ENCODE results near the gene POLR3K. TPM values are rescaled to one million over a fixed set of nuclear protein-coding genes. Genes with fewer than 3 reads are reported as not detected.
"Not testable (repeated sequence)": the region's sequence is repeated elsewhere in the genome, so short reads cannot be mapped to it uniquely, and the experiment has no call there.

POLR3K gene
- total RNA-seq, 2 donors from 2014 or later, result 6.3 to 10.6 TPM

DNA sequence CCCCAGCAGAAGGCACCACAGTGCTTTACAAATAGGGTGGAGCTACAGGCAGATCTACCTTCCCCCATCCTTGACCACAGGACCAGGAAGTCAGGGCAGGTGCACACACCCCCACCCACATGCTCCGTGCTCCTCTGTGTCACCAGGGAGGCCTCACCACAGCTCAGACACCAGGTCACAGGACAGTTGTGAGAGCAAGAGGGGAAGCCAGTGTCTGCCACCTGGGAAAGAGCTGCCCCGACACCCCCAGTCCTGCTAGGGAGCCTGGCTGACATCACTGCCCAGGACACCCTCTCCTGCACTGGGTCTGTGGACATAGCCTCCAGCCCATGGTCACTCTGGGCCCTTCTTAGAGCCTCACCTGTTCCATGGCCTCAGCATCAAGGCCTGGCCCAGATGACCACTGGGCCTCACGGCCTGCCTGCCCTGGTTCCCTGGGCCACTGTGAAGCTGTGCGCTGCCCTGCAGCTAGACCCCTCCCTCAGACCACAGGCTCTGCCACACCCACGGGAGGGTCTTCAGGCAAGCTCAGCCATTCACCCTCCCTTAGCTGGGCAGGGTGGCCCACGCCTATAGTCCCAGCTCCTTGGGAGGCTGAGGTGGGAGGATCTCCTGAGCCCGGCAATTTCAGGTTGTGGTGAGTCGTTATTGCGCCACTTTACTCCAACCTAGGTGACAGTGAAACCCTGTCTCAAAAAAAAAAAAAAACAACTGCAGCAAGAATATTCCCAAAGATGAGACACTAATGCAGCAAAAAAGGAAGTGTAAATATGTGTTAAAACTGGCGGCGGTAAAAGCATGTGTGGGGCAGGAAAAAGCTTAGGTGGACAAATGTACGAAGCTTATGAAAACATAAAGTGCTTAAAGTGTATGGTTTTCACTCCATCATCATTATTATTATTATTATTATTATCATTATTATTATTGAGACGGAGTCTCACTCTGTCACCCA lies 14.2 kb downstream of the POLR3K start:
- H3K4me1 Mint-ChIP-seq, result peaks cover 38% of the 10 kb centered on the region
- no peaks in the 10 kb centered on the region for H3K9me3 ChIP-seq (ENCODE audit: control insufficient read depth, low read length, poor library complexity, severe bottlenecking)
- ATAC-seq (peak; percentile 93), DNase-seq (peak in 1 of 3 donors; percentile 17)
- H3K27ac Mint-ChIP-seq, result peak overlapping the region; percentile 77
- H3K4me3 Mint-ChIP-seq, result peak overlapping the region; percentile 56
- peaks cover 10% of the 10 kb centered on the region for H3K36me3 Mint-ChIP-seq (ENCODE audit: low read depth)
- no peaks in the 10 kb centered on the region for H3K27me3 Mint-ChIP-seq

DNA sequence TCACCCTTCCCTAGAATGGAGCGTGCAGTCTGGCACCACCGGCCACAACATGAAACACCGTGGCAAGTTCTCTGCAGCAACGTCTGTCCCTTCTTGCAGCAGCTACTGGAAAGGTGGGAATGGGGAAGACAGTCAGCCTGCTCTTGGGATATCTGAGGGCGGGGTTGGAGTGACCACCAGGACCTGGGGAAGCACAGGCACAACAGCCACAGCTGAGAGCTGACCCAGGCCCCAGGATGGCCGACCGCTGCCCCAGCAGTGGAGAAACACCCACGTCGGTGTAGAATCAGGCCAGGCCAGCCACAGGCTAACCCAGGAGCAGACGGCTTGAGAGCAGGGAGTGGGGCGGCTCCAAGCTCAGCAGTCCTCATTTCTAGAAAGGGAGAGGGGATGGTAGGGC lies 15.2 kb downstream of the POLR3K start:
- ATAC-seq; H3K9me3 ChIP-seq (ENCODE audit: control insufficient read depth, low read length, poor library complexity, severe bottlenecking); H3K27me3 Mint-ChIP-seq; DNase-seq: not testable (repeated sequence)
- H3K36me3 Mint-ChIP-seq (ENCODE audit: low read depth), result peaks cover 10% of the 10 kb centered on the region
- peak overlapping the region; percentile 77 for H3K27ac Mint-ChIP-seq
- peak overlapping the region; percentile 21 for H3K4me3 Mint-ChIP-seq
- peaks cover 38% of the 10 kb centered on the region for H3K4me1 Mint-ChIP-seq

DNA sequence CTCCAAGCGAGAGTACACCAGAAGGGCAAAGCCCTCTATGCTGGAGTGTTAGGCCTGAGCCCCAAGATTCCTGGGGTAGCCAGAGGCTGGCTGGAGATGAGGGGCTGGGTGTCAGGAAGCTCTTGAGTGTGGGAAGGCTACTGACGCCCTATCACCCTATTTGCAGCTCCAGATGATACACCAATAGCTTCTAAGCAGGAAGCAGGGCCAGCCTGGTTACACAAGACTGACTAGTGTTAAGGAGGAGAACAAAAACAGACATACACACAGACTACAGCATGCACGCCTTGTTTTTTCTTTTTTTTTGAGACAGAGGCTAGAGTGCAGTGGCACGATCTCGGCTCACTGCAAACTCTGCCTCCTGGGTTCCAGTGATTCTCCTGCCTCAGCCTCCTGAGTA lies 15.9 kb downstream of the POLR3K start:
- Mint-ChIP-seq H3K36me3 (ENCODE audit: low read depth) (peaks cover 7% of the 10 kb centered on the region), H3K4me3 (no peak overlapping the region), H3K4me1 (peaks cover 37% of the 10 kb centered on the region), H3K27ac (peak overlapping the region; percentile 53), H3K27me3 (no peaks in the 10 kb centered on the region)
- DNase-seq, result no peak
- no peaks in the 10 kb centered on the region for H3K9me3 ChIP-seq (ENCODE audit: control insufficient read depth, low read length, poor library complexity, severe bottlenecking)
- no peak for ATAC-seq

DNA sequence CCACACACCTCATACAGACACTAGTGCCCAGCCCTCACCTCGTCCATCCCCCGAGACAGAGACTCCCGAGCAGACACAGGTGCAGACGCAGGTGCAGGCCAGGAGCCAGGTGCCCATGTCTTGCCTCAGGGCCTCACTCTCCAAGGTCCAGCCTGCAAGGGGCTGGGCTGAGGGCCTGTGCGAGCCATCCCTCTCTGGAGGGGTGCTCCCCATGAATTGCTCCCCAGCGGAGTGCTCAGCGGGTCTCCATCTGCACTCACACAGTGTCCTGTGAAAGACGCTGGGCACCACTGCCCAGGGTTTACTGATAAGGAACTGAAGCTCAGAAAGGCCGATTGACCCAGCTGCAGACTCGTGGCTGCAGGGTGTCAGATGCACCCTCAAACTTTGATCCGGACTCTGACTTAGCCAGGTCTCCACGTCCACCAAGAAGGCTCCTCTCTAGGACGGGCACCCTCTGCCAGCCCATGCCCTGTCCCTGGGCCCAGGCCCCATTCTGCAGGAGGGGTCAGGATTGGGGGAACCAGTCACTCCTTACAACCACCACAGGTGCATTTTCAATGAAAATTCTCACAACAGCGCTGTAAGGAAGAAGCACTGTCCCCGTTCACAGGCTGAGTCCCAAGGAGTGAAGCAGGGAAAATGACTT lies 16.9 kb downstream of the POLR3K start:
- Mint-ChIP-seq H3K27me3 (no peaks in the 10 kb centered on the region), H3K4me3 (no peak overlapping the region), H3K4me1 (peaks cover 29% of the 10 kb centered on the region), H3K27ac (peak overlapping the region; percentile 53), H3K36me3 (ENCODE audit: low read depth) (no peaks in the 10 kb centered on the region)
- ATAC-seq (no peak), DNase-seq (no peak)
- no peaks in the 10 kb centered on the region for H3K9me3 ChIP-seq (ENCODE audit: control insufficient read depth, low read length, poor library complexity, severe bottlenecking)

DNA sequence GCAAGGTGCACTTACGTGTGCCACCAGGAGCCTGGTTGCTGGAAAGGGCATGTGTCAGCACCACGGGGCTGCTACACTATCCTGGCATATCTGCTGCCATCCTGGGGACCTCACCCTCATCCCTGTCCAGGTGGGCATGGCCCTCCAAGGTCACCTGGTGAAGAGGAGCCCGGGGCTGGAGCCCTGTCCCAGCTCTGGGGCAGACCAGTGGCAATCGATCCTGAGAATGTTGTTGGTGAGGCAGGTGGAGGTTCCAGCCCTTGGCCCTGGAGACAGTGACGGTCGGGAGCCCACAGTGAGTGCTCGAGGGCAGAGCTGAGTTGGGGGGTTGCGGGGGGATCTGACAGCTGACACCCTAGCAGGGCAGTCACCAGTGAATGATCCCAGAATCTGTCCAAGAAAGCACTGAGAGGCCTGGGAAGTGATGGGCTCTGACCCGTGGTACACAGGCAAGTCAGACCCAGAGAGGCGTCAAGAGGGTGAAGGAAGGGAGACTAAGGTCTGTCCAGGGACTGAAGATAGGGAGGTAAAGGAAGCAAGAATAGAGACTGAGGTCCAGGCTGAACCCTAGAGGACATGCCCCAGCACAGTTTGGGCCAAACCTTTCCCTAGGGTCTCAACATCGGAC lies 17.6 kb downstream of the POLR3K start:
- no peaks in the 10 kb centered on the region for H3K9me3 ChIP-seq (ENCODE audit: control insufficient read depth, low read length, poor library complexity, severe bottlenecking)
- no peak for ATAC-seq
- Mint-ChIP-seq H3K36me3 (ENCODE audit: low read depth) (no peaks in the 10 kb centered on the region), H3K27me3 (no peaks in the 10 kb centered on the region), H3K27ac (no peak overlapping the region), H3K4me3 (no peak overlapping the region), H3K4me1 (peaks cover 29% of the 10 kb centered on the region)
- DNase-seq, result no peak

DNA sequence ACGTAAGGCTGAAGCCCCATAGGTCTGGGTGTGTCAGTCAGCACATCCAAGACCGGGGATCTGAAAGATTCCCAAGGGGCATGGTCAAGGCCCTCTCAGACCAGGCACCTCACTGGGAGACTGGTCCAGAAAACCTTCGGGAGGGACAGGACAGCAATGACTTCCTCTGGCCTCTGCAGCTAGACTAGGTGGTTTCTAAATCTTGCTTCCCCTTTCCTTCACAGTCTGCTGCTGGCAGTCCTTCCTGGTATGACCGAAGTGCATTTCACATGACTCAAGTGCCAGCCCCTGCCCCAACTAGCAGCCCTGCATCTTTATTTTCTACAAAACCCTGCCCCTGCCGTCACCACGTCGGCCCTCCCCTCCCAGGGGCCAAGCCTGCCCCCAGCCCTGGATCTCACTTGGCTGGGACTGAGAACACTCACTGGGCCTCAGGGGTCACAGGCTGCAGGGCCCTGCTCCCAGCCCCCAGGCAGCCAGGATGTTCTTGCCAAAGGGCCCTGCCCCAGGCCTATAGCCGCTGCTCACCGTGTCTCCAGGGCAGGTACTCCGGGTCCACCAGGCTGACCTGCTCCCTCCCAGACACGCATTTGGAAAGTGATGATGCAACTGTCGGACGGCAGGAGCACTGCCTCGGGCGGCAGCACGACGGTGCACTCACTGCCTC lies 18.3 kb downstream of the POLR3K start:
- Mint-ChIP-seq H3K4me3 (no peak overlapping the region), H3K27ac (no peak overlapping the region)

DNA sequence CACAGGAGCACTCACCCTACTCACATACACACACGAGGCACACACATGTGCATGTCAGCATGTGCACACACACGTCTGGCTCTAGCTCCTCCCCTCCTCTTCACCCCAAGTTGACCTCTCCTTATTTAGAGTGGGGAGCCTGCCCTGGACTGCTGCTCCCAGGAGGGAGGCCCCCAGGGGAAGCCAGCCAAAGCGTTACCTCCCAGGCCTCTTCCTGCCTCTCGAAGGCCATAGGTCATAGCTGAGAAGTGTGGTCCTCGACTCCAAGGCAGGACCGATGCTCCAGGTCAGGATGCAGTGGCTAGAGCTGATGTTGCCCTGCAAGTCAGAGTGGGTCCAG lies 18.8 kb downstream of the POLR3K start:
- no peaks in the 10 kb centered on the region for H3K9me3 ChIP-seq (ENCODE audit: control insufficient read depth, low read length, poor library complexity, severe bottlenecking)
- H3K4me3 Mint-ChIP-seq, result peak overlapping the region; percentile 36
- no peaks in the 10 kb centered on the region for H3K36me3 Mint-ChIP-seq (ENCODE audit: low read depth)
- ATAC-seq (no peak), DNase-seq (no peak)
- H3K4me1 Mint-ChIP-seq, result peaks cover 29% of the 10 kb centered on the region
- H3K27ac Mint-ChIP-seq, result no peak overlapping the region
- no peaks in the 10 kb centered on the region for H3K27me3 Mint-ChIP-seq

More for the DNA sequence above, 18.3 kb downstream of the POLR3K start:
- H3K9me3 ChIP-seq (ENCODE audit: control insufficient read depth, low read length, poor library complexity, severe bottlenecking), result no peaks in the 10 kb centered on the region
- DNase-seq (no peak), ATAC-seq (peak; percentile 49)
- H3K27me3 Mint-ChIP-seq, result no peaks in the 10 kb centered on the region
- no peaks in the 10 kb centered on the region for H3K36me3 Mint-ChIP-seq (ENCODE audit: low read depth)
- peaks cover 29% of the 10 kb centered on the region for H3K4me1 Mint-ChIP-seq

DNA sequence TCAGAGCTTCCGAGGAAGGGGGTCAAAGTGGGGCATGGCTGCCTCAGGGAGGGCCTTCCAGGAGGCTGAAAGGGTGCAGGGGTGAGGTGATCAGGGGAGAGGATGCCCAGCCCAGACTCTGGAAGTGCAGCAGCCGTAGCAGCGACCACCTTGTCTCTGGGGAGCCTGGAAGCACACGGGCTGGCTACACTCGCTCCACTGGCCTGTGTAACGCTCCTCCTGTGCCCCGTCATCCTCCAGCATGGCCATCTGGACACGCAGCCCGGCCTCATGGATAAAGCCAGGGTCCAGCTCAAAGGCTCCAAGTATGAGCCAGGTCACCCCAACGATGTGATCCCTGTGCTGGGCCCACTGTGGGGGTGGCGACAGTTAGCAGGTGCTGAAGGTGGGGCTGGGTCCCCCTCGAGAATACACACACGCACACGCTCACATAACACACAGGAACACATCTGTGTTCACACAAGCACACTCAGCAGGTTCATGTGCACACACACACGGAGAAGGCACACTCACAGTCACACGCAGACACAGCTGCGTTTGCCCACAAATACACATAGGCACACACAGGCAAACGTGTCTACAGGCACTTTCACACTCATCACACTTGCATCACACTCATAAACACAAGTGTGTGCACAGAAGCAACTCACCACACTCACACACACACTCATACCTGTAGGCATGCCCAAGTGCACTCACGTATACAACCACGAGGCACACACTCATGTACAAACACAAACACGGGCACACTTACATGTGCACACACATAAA lies 19.3 kb downstream of the POLR3K start:
- H3K9me3 ChIP-seq (ENCODE audit: control insufficient read depth, low read length, poor library complexity, severe bottlenecking), result no peaks in the 10 kb centered on the region
- Mint-ChIP-seq H3K27me3 (no peaks in the 10 kb centered on the region), H3K36me3 (ENCODE audit: low read depth) (no peaks in the 10 kb centered on the region), H3K4me3 (peak overlapping the region; percentile 36), H3K27ac (no peak overlapping the region), H3K4me1 (peaks cover 23% of the 10 kb centered on the region)
- no peak for DNase-seq
- no peak for ATAC-seq

DNA sequence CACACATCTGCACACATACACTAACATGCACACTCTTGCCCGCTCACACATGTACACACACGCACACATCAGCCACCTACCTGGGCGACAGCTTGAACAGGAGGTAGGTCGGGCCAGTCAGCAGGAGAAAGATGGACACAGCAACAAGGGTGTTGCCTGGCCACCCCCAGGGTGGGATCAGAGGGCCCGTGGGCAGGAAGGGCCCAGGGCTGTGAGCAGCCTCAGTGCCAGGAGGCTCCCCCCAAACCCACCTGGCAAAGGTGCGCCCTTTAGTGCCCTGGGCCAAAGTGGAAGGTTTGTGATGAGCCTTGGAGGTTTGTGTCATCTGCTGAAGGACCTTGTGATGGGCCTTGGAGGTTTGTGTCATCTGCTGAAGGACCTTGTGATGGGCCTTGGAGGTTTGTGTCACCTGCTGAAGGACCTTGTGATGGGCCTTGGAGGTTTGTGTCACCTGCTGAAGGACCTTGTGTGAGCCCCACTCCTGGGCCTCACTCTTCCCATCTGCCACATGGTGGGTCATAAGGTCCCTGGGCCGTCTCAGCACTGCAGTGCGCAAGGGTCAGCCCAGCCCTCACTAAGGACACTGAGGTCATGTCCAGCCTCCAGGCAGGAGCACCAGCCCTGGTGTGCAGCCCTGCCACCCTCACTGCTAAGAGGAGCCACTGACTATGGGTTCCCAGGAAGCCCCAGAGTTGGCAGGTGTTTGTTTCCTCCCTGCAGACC lies 20.1 kb downstream of the POLR3K start:
- not testable (repeated sequence) for H3K36me3 Mint-ChIP-seq (ENCODE audit: low read depth); DNase-seq; H3K27me3 Mint-ChIP-seq; ATAC-seq; H3K4me3 Mint-ChIP-seq; H3K9me3 ChIP-seq (ENCODE audit: control insufficient read depth, low read length, poor library complexity, severe bottlenecking); H3K27ac Mint-ChIP-seq
- peaks cover 17% of the 10 kb centered on the region for H3K4me1 Mint-ChIP-seq

DNA sequence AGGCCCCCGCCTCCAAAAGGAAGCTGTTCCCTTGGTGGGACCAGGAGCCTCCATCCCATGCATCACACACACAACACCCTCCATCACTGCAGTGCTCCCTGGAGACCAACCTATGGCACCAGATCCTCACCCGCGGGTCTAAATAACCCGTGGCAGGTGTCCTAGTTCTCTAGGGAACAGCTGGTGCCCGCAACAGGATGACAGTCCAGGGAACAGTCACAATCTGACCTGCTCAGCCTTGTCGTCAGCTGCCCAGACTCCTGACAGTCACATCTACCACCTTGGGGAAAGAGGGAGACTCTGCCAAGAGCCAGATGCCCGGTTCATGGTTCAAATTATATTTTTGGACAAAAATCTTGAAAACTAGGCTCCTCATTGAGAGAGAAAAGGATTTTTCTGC lies 22.8 kb downstream of the POLR3K start:
- not testable (repeated sequence) for ATAC-seq; H3K9me3 ChIP-seq (ENCODE audit: control insufficient read depth, low read length, poor library complexity, severe bottlenecking); H3K27me3 Mint-ChIP-seq; H3K27ac Mint-ChIP-seq; H3K4me3 Mint-ChIP-seq; H3K4me1 Mint-ChIP-seq; DNase-seq; H3K36me3 Mint-ChIP-seq (ENCODE audit: low read depth)

DNA sequence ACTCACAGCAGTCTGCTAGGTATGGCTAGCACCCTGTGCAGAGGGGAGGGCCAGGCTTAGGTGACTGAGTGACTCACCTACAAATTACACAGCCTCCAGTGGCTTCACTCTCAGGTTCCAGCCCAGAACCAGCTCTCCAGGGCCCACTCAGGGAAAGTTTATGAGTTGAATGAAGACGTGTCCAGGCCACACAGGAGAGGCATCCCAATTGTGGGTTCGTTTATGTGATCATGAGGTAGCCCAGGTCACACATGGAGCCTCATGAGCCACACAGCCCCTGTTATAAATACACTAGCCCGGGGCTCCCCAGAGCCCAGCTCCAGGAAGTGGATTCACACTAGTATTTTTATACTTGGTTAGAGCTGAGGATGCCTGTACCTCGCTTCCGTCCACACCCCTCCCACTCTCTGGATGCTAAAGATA lies 27.5 kb downstream of the POLR3K start:
- not testable (repeated sequence) for DNase-seq; H3K27me3 Mint-ChIP-seq; H3K4me3 Mint-ChIP-seq; H3K27ac Mint-ChIP-seq; H3K4me1 Mint-ChIP-seq; H3K9me3 ChIP-seq (ENCODE audit: control insufficient read depth, low read length, poor library complexity, severe bottlenecking); H3K36me3 Mint-ChIP-seq (ENCODE audit: low read depth)
- peak; percentile 44 for ATAC-seq

DNA sequence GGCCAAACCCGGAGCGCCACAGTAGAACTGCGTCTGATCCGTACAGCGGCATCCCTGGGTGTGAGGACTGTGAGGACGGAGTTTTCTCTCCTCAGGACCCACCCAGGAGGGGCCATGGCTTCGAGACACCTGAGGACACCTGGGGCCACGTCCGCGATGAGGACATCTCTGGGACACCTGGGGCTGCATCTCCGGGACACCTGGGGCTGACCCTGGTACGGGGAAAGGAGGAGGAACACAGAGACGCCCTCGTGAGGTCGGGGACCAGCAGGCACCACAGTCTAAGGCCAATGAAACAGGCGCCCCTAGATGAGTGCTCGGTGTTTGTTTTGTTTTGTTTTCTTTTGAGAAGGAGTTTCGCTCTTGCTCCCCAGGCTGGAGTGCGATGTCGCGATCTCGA lies 29.3 kb downstream of the POLR3K start:
- not testable (repeated sequence) for H3K4me1 Mint-ChIP-seq; H3K4me3 Mint-ChIP-seq; ATAC-seq; DNase-seq; H3K36me3 Mint-ChIP-seq (ENCODE audit: low read depth); H3K27me3 Mint-ChIP-seq; H3K27ac Mint-ChIP-seq; H3K9me3 ChIP-seq (ENCODE audit: control insufficient read depth, low read length, poor library complexity, severe bottlenecking)

Data from T-helper 17 cell (primary cell).